Type B pancreatic cell (in vitro differentiated cells): ENCODE data around the gene RPL7A. TPM values are rescaled to one million over a fixed set of nuclear protein-coding genes. Genes with fewer than 3 reads are reported as not detected.
A peak's percentile ranks its signal among the peaks of the same experiment; 100 is the strongest.

Experiments used
- DNase-seq: peaks from one replicate; pipeline ENCODE4 v3.0.0; 2021; ENCODE audit warnings: mixed read lengths; ENCODE audit not compliant: unreplicated experiment; ENCODE audit errors: extremely low spot score
- H3K27ac Mint-ChIP-seq: 2 replicates; pipeline ENCODE4 v1.8.0; 2021; ENCODE audit warnings: mild to moderate bottlenecking, mixed read lengths
- H3K27me3 Mint-ChIP-seq: 2 replicates; pipeline ENCODE4 v1.8.0; 2021; ENCODE audit warnings: mixed read lengths
- H3K36me3 Mint-ChIP-seq: 2 replicates; pipeline ENCODE4 v1.8.0; 2021; ENCODE audit warnings: mixed read lengths
- H3K4me1 Mint-ChIP-seq: one replicate; pipeline ENCODE4 v1.8.0; 2021; ENCODE audit warnings: mixed read lengths; ENCODE audit not compliant: unreplicated experiment
- H3K4me3 Mint-ChIP-seq: 2 replicates; pipeline ENCODE4 v1.8.0; 2021; ENCODE audit warnings: mild to moderate bottlenecking, mixed read lengths
- H3K9me3 Mint-ChIP-seq: 2 replicates; pipeline ENCODE4 v1.8.0; 2021; ENCODE audit warnings: mixed read lengths
- CTCF ChIP-seq: fragments of 200-600 bp; sonication (generic); conservative IDR thresholded peaks from 2 replicates; pipeline ENCODE4 v1.5.0; 2021; ENCODE audit warnings: antibody characterized with exemption, mild to moderate bottlenecking
- total RNA-seq: library from RNA; stranded (reverse); gene quantifications from 2 replicates; pipeline ENCODE4 v1.2.1, GENCODE V29; 2021; ENCODE audit warnings: low replicate concordance

RPL7A gene
- total RNA-seq, 1 donor from 2014 or later, result 2,715 TPM

- peak; percentile 92 for DNase-seq
- no peaks in the 10 kb centered on the region for H3K9me3 Mint-ChIP-seq
- peaks cover 14% of the 10 kb centered on the region for H3K4me1 Mint-ChIP-seq
- TF ChIP-seq CTCF, result no peak
- H3K36me3 Mint-ChIP-seq, result peaks cover 10% of the 10 kb centered on the region
- H3K27ac Mint-ChIP-seq, result peak within 1 kb of the TSS; percentile 88
- H3K27me3 Mint-ChIP-seq, result no peaks in the 10 kb centered on the region
- H3K4me3 Mint-ChIP-seq, result peak within 1 kb of the TSS; percentile 98
Observed at GRCh38 chr9:133335924-133336811, 11.8 kb upstream of the RPL7A start, which contains the start of gene SURF6. TSS of gene SURF6 (minus strand) at chr9:133336188. CDS start at chr9:133336132, 56 bp downstream.

DNA sequence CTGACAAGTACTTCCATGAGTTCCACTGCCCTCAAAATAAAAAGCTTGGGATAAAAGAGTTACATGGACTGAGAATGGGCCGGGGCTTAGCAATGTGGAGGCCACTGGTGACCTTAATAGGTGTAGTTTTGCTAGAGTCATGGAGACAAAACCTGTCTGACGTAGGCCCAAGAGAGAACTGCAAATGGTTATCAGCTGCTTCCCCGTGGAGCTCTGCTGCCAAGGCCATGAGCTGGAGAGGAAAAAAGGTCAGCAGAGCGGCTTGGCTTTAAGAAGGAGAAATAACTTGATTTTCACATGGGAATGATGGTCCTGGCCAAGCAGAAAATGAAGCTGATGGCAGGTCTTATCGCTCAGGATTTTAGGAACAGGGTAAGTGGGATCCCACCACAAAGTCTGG is 8.4 kb upstream of the RPL7A start:
- no peak for DNase-seq
- Mint-ChIP-seq H3K36me3 (peaks cover 10% of the 10 kb centered on the region), H3K27ac (no peak overlapping the region), H3K4me1 (peaks cover 5% of the 10 kb centered on the region), H3K4me3 (no peak overlapping the region), H3K9me3 (no peaks in the 10 kb centered on the region), H3K27me3 (no peaks in the 10 kb centered on the region)
- TF ChIP-seq CTCF, result no peak

DNA sequence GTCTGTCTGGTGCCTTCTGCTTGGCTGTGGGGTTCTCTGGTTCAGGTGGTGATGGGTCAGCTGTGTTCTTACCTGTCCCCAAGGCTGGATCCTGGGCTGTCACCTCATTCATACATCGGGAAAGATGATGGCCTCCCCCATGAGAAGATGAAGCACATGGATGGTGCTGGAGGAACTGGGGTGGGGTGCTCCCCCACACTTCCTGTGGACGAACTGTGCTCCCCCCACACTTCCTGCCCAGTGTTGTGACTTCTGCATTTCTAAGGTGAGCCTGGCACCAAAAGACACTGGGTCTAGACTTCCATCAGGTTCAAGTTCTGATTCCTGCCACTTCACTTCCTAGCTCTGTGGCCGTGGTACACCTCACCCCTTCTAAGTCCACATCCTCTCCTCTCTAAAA is 7.8 kb upstream of the RPL7A start:
- H3K27ac Mint-ChIP-seq, result no peak overlapping the region

DNA sequence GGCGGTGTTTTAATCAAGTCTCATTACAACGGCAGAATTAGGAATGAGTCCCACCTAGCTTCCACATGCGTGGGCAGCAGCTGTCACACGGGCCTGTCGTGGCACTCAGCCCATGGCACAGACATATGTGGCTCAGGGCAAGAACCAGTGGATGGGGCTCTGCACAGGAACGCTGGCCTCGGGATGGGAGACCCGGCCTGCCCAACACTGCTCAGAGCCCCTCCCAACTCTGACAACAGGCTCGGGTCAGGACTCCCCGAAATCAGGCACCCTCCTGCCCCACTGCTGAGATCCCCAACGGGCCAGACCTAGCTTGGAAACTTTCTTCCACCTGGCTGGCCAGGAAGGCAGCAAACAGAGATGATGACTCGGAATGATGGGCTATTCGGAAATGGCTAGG is 7.1 kb upstream of the RPL7A start:
- no peaks in the 10 kb centered on the region for H3K4me1 Mint-ChIP-seq
- peaks cover 5% of the 10 kb centered on the region for H3K36me3 Mint-ChIP-seq
- no peak overlapping the region for H3K4me3 Mint-ChIP-seq
- H3K27me3 Mint-ChIP-seq, result no peaks in the 10 kb centered on the region
- no peak for DNase-seq
- no peak overlapping the region for H3K27ac Mint-ChIP-seq
- H3K9me3 Mint-ChIP-seq, result no peaks in the 10 kb centered on the region
- TF ChIP-seq CTCF, result no peak

More for the DNA sequence above, 7.8 kb upstream of the RPL7A start:
- H3K36me3 Mint-ChIP-seq, result peaks cover 8% of the 10 kb centered on the region
- no peak for TF ChIP-seq CTCF
- H3K4me1 Mint-ChIP-seq, result peaks cover 3% of the 10 kb centered on the region
- no peak overlapping the region for H3K4me3 Mint-ChIP-seq
- no peaks in the 10 kb centered on the region for H3K27me3 Mint-ChIP-seq
- DNase-seq, result no peak
- H3K9me3 Mint-ChIP-seq, result no peaks in the 10 kb centered on the region

DNA sequence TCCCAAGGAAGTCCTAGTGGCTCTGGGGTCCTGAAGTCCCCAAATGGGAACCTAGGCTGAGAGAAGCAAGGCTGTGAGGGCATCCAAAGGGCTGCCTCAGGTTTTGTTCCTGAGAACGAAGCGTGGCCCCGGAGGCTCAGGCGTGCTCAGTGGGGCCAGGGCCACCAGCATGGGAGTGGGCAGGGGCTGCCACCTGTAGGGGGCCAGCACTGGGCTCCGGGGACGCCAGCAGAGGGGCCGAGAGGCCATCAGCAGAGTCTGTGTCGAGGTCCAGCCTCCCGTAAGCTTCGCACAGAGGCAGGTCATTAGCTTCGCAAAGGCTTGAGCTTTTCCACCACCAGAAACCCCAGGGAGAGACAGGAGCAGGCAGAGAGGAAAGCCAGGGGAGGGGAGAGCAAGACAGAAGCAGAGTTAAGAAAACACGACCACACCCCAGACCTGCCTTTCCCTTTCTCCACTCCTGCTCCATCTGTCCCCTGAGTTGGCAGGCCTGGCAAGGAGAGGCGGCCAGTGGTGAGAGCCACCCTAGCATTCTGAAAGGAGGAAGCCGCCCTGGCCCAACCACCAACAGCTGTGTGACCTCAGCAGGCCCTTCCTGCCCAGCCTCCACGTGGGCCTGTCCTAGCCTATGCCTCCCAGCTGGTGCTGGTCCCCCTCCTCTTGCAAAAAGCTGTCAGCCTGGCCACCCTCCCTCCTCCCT is 6.5 kb upstream of the RPL7A start:
- no peaks in the 10 kb centered on the region for H3K9me3 Mint-ChIP-seq
- H3K36me3 Mint-ChIP-seq, result peaks cover 5% of the 10 kb centered on the region
- H3K4me1 Mint-ChIP-seq, result peaks cover 4% of the 10 kb centered on the region
- no peaks in the 10 kb centered on the region for H3K27me3 Mint-ChIP-seq
- H3K4me3 Mint-ChIP-seq, result no peak overlapping the region
- TF ChIP-seq CTCF, result no peak
- H3K27ac Mint-ChIP-seq, result no peak overlapping the region
- no peak for DNase-seq
